A172 (cell line): ENCODE measurements around the gene BICDL1. TPM values are rescaled to one million over a fixed set of nuclear protein-coding genes. Genes with fewer than 3 reads are reported as not detected.

Experiments
- DNase-seq: peaks from one replicate; pipeline ENCODE4 v3.0.0-alpha.2; 2015; ENCODE audit warnings: low spot score
- total RNA-seq: library from RNA; depleted of rRNA; stranded (reverse); fragments of >200 nt; shearing (Covaris generic); gene quantifications from 2 replicates; pipeline ENCODE4 v1.2.3, GENCODE V29; 2014

The BICDL1 gene
- total RNA-seq, 1 experiment from 2014 or later = 1.2 TPM

- no peak for DNase-seq
These were observed 111.6 kb downstream of the BICDL1 start for GRCh38 chr12:120100630-120101029.

GRCh38 chr12:120101182-120101581 lies 112.1 kb downstream of the BICDL1 start:
- DNase-seq = no peak

GRCh38 chr12:120101617-120102016 lies 112.6 kb downstream of the BICDL1 start:
- DNase-seq = no peak

- DNase-seq = no peak
These were observed 113.4 kb downstream of the BICDL1 start for GRCh38 chr12:120102189-120103043.

GRCh38 chr12:120103044-120103338 lies 114.0 kb downstream of the BICDL1 start:
- DNase-seq = no peak

- no peak for DNase-seq
These were observed 114.3 kb downstream of the BICDL1 start for GRCh38 chr12:120103371-120103770.

- DNase-seq = no peak
These were observed 117.1 kb downstream of the BICDL1 start for GRCh38 chr12:120106151-120106550.

- DNase-seq = no peak
These were observed 120.7 kb downstream of the BICDL1 start for GRCh38 chr12:120109570-120110267.

GRCh38 chr12:120110550-120111501 lies 121.8 kb downstream of the BICDL1 start:
- DNase-seq = no peak

GRCh38 chr12:120115066-120115465 lies 126.0 kb downstream of the BICDL1 start:
- no peak for DNase-seq

- peak; percentile 18 for DNase-seq
These were observed 126.8 kb downstream of the BICDL1 start for GRCh38 chr12:120115692-120116440.

GRCh38 chr12:120116441-120116791 lies 127.4 kb downstream of the BICDL1 start, which contains the start of gene RAB35:
Gene RAB35, minus strand, starts transcription at chr12:120116753. Its CDS starts 103 bp downstream, at chr12:120116650.
- no peak for DNase-seq

- DNase-seq = peak; percentile 84
These were observed 128.0 kb downstream of the BICDL1 start for GRCh38 chr12:120116792-120117651.

GRCh38 chr12:120117961-120118320 lies 128.9 kb downstream of the BICDL1 start:
- DNase-seq = no peak

- DNase-seq = peak; percentile 54
These were observed 129.5 kb downstream of the BICDL1 start for GRCh38 chr12:120118321-120119061.

- peak; percentile 51 for DNase-seq
These were observed 130.4 kb downstream of the BICDL1 start for GRCh38 chr12:120119271-120119973.

GRCh38 chr12:120121343-120121742 lies 132.3 kb downstream of the BICDL1 start:
- no peak for DNase-seq

GRCh38 chr12:120121766-120122293 lies 132.8 kb downstream of the BICDL1 start:
- no peak for DNase-seq

- no peak for DNase-seq
These were observed 136.0 kb downstream of the BICDL1 start for GRCh38 chr12:120125029-120125428.
